Activated T-cell treated with anti-CD3 and anti-CD28 coated beads for 24 hours (primary cell): ENCODE measurements around the gene C2CD4C.
"Not testable (repeated sequence)": the region's sequence is repeated elsewhere in the genome, so short reads cannot be mapped to it uniquely, and the experiment has no call there.

Experiments
- DNase-seq: peaks from one replicate; pipeline ENCODE4 v3.0.0-alpha.2; 2020; ENCODE audit warnings: low read depth

C2CD4C gene

DNA sequence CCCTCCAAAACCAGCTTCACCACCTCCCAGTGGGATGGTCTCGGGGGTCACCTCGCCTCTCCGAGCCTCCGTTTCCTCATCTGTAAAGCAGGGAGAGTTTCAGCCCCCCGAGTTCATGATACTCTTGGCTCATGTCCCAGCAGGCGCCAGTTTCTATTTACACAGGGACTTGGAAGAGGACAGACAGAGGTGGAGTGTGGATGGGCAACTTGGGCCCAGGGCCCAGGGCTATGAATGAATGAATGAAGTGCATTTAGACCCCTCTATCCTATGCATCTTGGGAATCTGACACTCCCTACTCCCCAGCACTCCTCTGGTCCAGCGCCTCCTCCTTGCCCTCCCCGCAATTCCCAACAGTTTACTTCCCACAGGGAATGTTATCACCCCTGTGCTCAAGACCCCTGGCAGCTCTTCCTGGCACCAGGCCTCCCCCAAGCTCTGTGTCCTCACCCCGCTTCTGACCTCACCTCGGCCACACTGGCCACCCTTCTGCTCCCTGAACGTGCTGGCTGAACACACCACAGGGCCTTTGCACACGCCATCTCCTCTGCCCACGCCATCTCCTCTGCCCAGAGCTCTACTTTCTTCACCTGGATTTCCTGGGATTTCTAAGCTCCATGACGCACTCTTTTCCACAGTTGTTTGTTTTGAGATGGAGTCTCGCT is 4.9 kb upstream of the C2CD4C start:
- DNase-seq = no peak

DNA sequence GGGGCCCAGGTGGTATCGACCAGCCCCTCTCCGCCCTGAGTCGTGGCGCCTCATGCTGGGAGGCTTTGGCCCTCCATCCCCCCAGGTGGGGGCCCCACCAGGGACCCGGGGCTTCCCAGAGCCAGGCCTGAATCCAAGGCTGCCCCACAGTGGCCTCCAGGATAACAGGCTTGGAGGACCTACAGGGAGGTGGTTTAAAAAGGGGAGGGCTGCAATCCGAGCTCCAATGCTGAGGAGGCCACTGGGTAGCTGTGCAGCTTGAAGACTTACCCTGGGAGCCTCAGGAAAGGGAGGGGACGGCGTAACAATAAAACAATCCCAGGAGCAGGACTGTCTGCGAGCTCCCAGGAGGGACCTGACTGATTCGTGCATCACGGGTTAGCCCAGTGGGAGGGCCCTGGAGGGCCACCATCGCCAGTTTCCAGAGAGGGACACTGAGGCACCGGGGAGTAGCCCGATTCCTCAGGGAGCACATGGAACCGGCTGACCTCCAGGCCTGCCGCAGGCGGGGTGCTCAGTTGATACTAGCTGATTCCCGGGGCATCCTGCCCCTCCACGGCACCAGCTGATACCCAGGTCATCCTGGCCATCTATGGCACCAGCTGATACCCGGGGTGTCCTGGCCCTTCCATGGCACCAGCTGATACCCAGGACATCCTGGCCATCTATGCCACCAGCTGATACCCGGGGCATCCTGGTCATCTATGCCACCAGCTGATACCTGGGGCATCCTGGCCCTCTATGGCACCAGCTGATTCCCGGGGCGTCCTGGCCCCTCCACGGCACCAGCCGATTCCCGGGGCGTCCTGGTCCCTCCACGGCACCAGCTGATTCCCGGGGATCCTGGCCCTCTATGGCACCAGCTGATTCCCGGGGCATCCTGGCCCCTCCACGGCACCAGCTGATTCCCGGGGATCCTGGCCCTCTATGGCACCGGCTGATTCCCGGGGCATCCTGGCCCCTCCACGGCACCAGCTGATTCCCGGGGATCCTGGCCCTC is 3.7 kb upstream of the C2CD4C start:
- no peak for DNase-seq

GRCh38 chr19:411723-412355 is 2.9 kb upstream of the C2CD4C start:
- no peak for DNase-seq

DNA sequence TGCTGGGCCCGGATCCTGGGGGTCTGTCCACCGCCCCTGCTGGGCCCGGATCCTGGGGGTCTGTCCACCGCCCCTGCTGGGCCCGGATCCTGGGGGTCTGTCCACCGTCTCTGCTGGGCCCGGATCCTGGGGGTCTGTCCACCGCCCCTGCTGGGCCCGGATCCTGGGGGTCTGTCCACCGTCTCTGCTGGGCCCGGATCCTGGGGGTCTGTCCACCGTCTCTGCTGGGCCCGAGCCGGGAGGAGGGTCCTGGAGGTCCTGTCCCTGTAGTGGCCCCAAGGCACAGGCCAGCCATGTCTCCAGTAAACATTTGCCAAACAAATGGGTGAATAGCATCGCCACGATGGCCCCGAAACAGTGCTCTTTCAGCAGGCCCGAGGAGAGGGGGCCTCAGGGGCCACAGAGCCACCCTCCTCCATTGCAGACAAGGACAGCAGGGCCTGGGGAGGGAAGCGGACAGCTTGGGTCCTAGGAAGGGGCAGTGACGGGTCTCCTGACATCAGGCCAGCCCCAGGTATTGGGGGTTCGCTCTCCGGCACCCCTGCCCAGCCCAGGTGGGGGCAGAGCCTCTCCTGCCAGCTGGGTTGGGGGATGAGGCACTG is 2.3 kb upstream of the C2CD4C start:
- DNase-seq = not testable (repeated sequence)

GRCh38 chr19:410243-410781 is 1.4 kb upstream of the C2CD4C start:
- DNase-seq = no peak

- DNase-seq = no peak
These were observed 732 bp upstream of the C2CD4C start for GRCh38 chr19:409516-410242.

- DNase-seq = no peak
These were observed 476 bp downstream of the C2CD4C start for GRCh38 chr19:408441-408901.

DNA sequence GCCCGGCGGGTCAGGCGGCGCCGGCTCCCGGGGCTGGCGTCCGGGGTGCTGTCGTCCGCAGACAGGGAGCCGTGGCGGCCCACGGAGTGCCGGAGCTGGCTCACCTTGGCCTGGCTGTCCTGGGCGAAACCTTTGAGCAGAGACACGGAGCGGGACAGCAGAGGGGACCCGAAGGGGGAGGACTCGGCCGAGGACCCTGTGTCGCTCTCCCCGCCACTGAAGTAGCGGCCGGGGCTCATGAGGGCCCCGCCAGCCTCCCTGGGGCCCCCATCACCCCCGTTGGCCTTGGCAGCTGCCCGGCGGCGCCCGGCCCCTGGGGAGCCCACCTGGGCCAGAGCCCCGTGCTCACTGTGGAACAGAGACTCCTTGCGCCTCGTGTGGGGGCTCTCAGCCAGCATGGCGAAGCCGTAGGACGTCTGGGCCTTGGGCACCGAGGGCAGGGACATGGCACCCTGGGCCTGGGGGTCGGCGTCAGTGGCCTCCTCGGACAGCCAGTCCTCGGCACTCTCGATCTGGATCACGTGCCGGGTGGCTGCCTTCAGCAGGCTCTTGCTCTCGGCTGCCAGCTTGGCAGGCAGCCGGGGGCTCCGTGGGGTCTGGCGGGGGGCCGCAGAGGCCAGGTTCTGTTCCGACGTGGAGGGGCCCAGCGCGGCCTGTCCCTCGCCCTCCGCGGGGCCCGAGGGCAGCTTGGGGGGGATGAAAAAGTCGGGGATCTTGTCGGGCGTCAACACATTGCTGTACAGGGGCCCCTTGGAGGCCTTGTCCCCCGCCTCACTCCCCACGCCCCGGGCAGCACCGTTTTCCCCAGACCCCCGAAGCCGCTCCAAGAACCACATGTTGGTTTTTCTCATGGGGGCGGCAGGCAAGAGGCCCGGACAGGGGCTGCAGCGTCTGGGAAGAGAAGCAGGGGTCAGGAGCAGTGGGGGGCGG is 1.2 kb downstream of the C2CD4C start:
- DNase-seq = no peak

GRCh38 chr19:406971-407510 is 1.9 kb downstream of the C2CD4C start:
- no peak for DNase-seq

DNA sequence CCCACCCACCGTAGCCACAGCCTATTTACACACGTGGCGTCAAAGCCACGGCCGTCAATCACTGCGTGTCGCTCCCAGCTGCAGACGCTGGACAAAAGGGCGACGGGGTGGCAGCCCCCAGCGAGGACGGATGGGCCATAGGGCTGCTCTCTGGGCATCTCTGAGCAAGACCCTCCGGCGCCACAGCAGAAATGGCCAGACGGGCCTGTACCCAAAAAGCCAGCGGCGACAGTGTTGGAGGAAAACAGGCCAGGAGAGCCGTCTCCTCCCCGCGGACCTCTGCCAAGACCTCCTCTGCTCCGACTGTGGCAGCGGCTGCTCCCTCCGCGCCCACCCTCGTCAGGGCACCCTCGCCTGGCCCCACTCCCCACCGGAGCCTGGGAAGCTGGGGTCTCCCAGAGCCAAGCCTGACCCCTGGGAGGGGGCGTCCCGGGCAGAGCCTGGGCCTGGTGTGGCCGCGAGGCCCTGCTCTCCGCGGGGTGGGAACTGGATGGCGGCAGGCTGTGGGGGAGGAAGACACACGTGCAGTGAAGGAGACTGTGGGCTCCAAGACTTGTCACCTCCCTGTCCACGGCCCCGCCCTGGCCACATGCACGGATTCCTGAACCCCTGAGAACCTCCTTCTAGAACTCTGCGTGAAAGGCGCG is 2.7 kb downstream of the C2CD4C start:
- DNase-seq = no peak

GRCh38 chr19:405121-405965 is 3.6 kb downstream of the C2CD4C start:
- no peak for DNase-seq

DNA sequence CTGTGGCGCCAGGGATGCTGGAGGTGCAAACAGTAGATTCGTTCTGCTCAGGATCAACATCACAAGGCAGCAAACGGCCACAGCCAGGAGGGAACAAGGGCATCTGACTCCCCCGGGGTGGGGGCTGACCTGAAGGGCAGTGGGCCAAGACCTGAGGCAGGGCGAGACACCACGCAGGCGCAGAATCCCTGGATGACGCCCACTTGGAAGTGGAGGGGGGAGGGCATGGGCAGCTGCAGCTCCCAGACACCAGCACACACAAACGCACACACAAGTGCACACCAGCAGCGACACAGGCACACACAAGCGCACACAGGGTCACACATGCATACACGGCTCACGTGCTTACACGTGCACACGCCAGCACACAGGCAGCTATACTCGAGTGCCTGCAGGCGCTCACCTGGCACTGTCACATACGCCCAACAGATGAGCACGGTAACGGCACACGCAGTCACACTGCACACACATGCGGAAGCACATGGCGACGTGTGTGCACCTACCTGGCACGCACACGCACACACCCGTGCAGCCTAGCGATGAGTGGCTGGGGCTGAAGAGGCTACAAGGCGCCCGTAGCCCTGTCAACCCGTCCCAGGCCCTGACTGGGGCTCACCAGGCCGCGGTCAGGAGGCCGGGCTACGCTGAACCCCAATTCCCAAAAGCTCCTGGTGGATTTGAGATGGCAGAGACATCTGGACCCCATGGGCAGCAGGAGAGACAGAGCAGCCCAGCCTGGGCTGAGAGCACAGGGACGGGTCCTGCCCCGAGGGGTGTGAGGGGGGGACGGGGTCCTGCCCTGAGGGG is 5.5 kb downstream of the C2CD4C start:
- no peak for DNase-seq

- no peak for DNase-seq
These were observed 6.2 kb downstream of the C2CD4C start for GRCh38 chr19:402786-403185.

- DNase-seq = no peak
These were observed 7.0 kb downstream of the C2CD4C start for GRCh38 chr19:401866-402511.

- no peak for DNase-seq
These were observed 7.7 kb downstream of the C2CD4C start for GRCh38 chr19:400976-401865.

DNA sequence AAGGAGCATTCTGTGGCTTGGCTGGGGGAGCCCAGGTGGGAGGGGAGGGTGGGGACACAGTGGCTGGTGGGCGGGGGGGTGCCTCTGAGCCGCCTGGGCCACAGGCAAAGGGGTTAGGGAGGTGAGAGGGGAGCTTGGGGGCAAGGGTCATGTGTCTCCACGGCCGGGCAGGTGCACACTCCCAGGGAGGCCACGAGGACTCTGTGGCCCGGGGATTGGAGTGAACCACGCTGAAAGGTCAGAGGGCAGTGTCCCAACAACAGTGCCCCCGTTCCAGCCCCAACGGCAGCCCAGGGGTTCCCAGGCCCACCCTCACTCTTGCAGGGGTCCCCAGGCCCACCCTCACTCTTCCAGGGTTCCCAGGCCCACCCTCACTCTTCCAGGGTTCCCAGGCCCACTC is 9.6 kb downstream of the C2CD4C start:
- no peak for DNase-seq
